Body of pancreas (tissue), 4 donors: ENCODE data around the gene IGF2BP1.

ENCODE experiments used
- POLR2A ChIP-seq, 3 donors: fragments of 450-650 bp; IDR thresholded peaks; one replicate each; pipeline ENCODE4 v1.6.1; 2016; ENCODE audit warnings: antibody characterized with exemption in 3 of 3, mild to moderate bottlenecking in 2 of 3
- TF ChIP-seq, protein P1 (sequence below), 7 experiments: fragments of 450-650 bp in 4 of 7; fragments of 200-600 bp in 3 of 7; sonication (generic) in 3 of 7; IDR thresholded peaks; one replicate each; pipeline ENCODE4 v1.5.1; 2016 to 2019; ENCODE audit warnings: antibody characterized with exemption in 7 of 7

DNA sequence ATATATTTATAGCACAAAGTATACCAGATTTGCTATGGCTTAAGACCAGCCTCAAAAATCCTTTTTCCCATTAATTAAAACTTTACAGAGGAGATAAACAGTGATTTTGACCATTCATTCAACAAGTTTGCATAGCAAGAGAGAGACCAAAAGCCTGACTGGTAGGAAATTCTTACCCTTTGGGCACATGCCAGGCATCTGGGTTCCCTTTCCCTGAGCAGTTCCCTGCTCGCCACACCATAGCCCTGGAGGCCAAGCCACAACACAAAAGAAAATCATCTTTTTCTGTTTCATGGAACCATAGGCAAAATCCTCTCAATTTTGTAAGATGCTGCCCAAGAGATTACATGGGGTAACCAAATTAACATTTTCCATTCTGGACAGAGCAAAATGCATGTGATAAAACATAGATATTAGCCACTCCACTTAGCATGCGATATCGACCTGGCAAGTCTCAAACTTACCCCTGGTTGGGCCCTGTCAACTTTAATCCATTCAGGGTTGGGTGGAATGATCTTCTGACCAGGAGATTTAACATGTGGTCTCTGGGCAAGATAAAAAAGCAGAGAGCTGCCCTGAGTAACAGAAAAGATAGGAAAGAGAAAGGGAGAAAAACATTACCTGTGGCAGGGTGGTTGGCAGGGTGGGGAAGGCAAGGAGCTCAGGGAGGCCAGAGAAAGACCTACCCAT is 77.8 kb downstream of the IGF2BP1 start:
- TF ChIP-seq, protein P1, sequence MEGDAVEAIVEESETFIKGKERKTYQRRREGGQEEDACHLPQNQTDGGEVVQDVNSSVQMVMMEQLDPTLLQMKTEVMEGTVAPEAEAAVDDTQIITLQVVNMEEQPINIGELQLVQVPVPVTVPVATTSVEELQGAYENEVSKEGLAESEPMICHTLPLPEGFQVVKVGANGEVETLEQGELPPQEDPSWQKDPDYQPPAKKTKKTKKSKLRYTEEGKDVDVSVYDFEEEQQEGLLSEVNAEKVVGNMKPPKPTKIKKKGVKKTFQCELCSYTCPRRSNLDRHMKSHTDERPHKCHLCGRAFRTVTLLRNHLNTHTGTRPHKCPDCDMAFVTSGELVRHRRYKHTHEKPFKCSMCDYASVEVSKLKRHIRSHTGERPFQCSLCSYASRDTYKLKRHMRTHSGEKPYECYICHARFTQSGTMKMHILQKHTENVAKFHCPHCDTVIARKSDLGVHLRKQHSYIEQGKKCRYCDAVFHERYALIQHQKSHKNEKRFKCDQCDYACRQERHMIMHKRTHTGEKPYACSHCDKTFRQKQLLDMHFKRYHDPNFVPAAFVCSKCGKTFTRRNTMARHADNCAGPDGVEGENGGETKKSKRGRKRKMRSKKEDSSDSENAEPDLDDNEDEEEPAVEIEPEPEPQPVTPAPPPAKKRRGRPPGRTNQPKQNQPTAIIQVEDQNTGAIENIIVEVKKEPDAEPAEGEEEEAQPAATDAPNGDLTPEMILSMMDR (IDR thresholded peaks at IDR 0.05): no peak
- TF ChIP-seq POLR2A (IDR thresholded peaks at IDR 0.05): no peak
